ENCODE results near the gene CD247.
A peak's percentile ranks its signal among the peaks of the same experiment; 100 is the strongest.

CD247 gene

DNA sequence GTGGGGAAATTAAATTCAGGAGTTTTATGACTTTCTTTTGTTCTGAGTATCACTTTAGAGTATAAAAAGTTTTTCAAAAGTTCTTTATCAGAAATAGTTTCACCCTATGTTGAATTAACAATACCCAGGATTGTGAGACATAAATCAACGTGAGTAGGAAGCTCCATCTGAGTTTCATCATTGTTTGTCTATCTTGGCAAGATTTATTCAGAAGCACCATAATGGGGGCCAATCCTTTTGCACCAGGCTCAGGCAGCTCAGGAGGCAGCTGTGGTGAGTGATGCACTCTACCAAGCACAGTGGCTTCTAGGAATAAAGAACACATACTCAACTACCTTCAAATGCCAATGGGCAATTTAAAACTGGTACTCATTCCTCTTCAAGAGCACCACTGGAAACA, 23.3 kb upstream of the CD247 start:
- DNase-seq (ENCODE audit: low read depth, low spot score) = no peak
- no peaks in the 10 kb centered on the region for H3K9me3 ChIP-seq (ENCODE audit: insufficient read depth, low read length)
- no peak overlapping the region for H3K9ac ChIP-seq (ENCODE audit: insufficient read length, low read depth)
- H3K4me1 ChIP-seq (ENCODE audit: insufficient read depth, insufficient read length) = no peaks in the 10 kb centered on the region
- no peaks in the 10 kb centered on the region for H3K27me3 ChIP-seq (ENCODE audit: insufficient read depth, insufficient read length)
- no peak for TF ChIP-seq SUZ12 (IDR thresholded peaks at IDR 0.05; ENCODE audit: extremely low read depth, insufficient read depth, insufficient read length)
- TF ChIP-seq ZNF274 (IDR thresholded peaks at IDR 0.05; ENCODE audit: low read depth, low read length) = no peak
- TF ChIP-seq YY1 (IDR thresholded peaks at IDR 0.05; ENCODE audit: insufficient read depth, insufficient read length) = no peak
- no peak overlapping the region for H3K4me3 ChIP-seq (ENCODE audit: insufficient read length, low read depth)
- H3K36me3 ChIP-seq (ENCODE audit: insufficient read depth, insufficient read length, low read length) = peaks cover 22% of the 10 kb centered on the region

DNA sequence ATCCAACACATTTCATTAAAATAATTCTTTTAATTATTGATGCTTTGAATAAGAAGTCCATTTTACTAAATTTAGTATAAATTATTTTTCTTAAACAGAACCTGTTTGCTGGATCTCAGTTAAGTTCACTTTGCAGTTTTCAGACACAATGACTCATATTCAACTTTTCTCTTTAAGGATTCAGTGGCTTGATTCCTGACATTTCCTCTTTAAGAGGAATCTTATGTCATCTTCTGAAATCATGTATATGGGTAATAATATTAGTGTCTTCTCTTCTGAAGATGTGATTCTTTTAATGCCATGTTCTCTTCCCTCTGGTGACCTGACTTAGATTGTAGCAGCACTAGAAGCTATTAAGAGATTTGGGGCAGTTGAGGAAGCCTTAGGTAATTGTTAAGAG, 22.7 kb upstream of the CD247 start:
- no peak overlapping the region for H3K4me3 ChIP-seq (ENCODE audit: insufficient read length, low read depth)
- peaks cover 20% of the 10 kb centered on the region for H3K36me3 ChIP-seq (ENCODE audit: insufficient read depth, insufficient read length, low read length)
- TF ChIP-seq YY1 (IDR thresholded peaks at IDR 0.05; ENCODE audit: insufficient read depth, insufficient read length) (no peak), SUZ12 (IDR thresholded peaks at IDR 0.05; ENCODE audit: extremely low read depth, insufficient read depth, insufficient read length) (no peak)
- H3K27me3 ChIP-seq (ENCODE audit: insufficient read depth, insufficient read length) = no peaks in the 10 kb centered on the region
- DNase-seq (ENCODE audit: low read depth, low spot score) = no peak
- H3K4me1 ChIP-seq (ENCODE audit: insufficient read depth, insufficient read length) = no peaks in the 10 kb centered on the region
- no peaks in the 10 kb centered on the region for H3K9me3 ChIP-seq (ENCODE audit: insufficient read depth, low read length)
- H3K9ac ChIP-seq (ENCODE audit: insufficient read length, low read depth) = no peak overlapping the region

DNA sequence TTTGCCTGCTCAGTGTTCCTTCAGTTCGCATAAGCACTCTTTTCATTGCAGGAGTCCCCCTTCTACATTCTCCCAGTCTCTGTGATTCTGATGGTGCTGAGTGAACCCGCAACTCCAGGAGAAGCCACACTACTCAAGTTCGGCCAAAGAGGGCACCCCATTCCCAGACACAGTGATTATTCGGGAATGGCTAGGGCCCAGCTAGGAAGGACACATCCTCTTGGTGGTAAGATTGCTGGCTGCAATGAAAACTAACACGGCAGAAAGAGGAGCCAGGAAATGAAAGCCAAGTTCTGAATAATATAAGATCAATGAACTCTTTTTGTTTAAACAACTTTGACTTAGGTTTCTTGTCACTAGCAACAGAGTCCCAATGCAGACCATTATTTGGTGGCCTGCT, 20.3 kb upstream of the CD247 start:
- Histone ChIP-seq H3K36me3 (ENCODE audit: insufficient read depth, insufficient read length, low read length) (peaks cover 4% of the 10 kb centered on the region), H3K4me3 (ENCODE audit: insufficient read length, low read depth) (no peak overlapping the region), H3K9ac (ENCODE audit: insufficient read length, low read depth) (no peak overlapping the region), H3K27me3 (ENCODE audit: insufficient read depth, insufficient read length) (no peaks in the 10 kb centered on the region), H3K4me1 (ENCODE audit: insufficient read depth, insufficient read length) (no peaks in the 10 kb centered on the region), H3K9me3 (ENCODE audit: insufficient read depth, low read length) (no peaks in the 10 kb centered on the region)
- peak; percentile 71 for DNase-seq (ENCODE audit: low read depth, low spot score)
- TF ChIP-seq YY1 (IDR thresholded peaks at IDR 0.05; ENCODE audit: insufficient read depth, insufficient read length) (no peak), ZNF274 (IDR thresholded peaks at IDR 0.05; ENCODE audit: low read depth, low read length) (no peak), SUZ12 (IDR thresholded peaks at IDR 0.05; ENCODE audit: extremely low read depth, insufficient read depth, insufficient read length) (no peak)

DNA sequence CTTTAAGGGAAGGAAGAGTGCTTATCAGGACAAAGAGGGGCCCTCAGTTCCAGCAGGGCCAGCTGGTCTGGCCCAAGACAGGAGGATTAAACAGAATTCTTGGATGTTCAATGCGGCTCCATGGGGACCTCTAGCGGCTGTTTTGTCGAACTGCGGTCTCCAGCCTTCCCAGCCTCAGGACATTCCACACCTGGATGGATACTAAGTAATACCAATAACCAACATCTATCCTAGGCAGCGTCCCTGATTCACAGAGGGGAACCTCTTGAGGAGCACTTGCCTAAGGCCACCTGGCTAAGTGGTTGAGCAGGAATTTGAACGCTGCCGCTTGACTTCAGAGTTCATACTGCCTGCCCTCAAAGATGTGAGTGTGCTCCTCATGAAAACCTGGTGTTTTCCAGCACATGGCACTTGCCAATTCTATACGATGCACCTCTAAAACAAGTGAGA, 15.5 kb upstream of the CD247 start:
- H3K4me1 ChIP-seq (ENCODE audit: insufficient read depth, insufficient read length) = peaks cover 5% of the 10 kb centered on the region
- DNase-seq (ENCODE audit: low read depth, low spot score) = peak; percentile 85
- no peaks in the 10 kb centered on the region for H3K27me3 ChIP-seq (ENCODE audit: insufficient read depth, insufficient read length)

DNA sequence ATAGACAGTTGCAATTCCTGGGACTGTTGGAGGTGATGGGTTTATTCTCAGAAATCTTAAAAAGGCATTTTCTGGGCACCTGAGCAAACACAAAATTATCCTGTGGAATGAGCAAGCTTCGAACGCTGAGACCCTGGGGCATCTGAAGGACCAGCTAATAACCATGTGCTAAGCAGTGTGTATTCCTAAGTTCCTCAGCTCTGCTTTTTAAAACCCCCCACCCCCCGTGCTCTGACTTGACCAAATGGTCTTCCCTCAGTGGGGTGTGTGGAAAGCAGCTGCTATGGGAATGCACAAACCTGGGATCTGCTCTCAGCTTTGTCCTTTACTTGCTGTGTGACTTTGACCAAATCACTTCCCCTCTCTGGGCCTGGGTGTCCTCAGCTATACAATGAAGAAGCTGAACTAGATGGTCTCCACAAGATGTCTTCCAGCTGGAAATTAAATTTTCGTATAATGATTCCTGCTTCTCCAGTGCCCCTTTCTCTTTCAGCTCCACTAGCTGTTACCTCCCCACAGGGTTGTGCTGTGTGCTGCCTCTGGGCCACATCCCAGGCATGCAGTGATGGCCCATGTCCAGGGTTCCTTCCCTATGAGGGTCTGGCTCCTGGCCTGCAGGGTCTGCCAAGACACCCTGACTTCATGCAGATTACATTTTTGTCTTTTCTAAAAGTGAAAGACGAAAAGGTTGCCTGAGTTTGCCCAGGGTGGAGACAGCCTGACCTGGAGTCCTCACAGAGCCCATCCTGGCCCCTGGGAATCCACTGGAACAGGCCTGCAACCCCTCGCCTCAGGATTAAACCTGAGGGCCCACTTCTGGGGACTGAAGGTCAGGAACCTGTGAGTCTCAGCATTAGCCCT, 14.9 kb upstream of the CD247 start:
- Histone ChIP-seq H3K36me3 (ENCODE audit: insufficient read depth, insufficient read length, low read length) (no peaks in the 10 kb centered on the region), H3K4me1 (ENCODE audit: insufficient read depth, insufficient read length) (peaks cover 5% of the 10 kb centered on the region), H3K9me3 (ENCODE audit: insufficient read depth, low read length) (no peaks in the 10 kb centered on the region), H3K4me3 (ENCODE audit: insufficient read length, low read depth) (no peak overlapping the region), H3K9ac (ENCODE audit: insufficient read length, low read depth) (no peak overlapping the region), H3K27me3 (ENCODE audit: insufficient read depth, insufficient read length) (no peaks in the 10 kb centered on the region)
- DNase-seq (ENCODE audit: low read depth, low spot score) = no peak
- no peak for TF ChIP-seq SUZ12 (IDR thresholded peaks at IDR 0.05; ENCODE audit: extremely low read depth, insufficient read depth, insufficient read length)
- no peak for TF ChIP-seq ZNF274 (IDR thresholded peaks at IDR 0.05; ENCODE audit: low read depth, low read length)
- no peak for TF ChIP-seq YY1 (IDR thresholded peaks at IDR 0.05; ENCODE audit: insufficient read depth, insufficient read length)

More for the DNA sequence above, 15.5 kb upstream of the CD247 start:
- no peak overlapping the region for H3K4me3 ChIP-seq (ENCODE audit: insufficient read length, low read depth)
- no peaks in the 10 kb centered on the region for H3K9me3 ChIP-seq (ENCODE audit: insufficient read depth, low read length)
- no peak overlapping the region for H3K9ac ChIP-seq (ENCODE audit: insufficient read length, low read depth)
- H3K36me3 ChIP-seq (ENCODE audit: insufficient read depth, insufficient read length, low read length) = no peaks in the 10 kb centered on the region
- TF ChIP-seq SUZ12 (IDR thresholded peaks at IDR 0.05; ENCODE audit: extremely low read depth, insufficient read depth, insufficient read length) (no peak), YY1 (IDR thresholded peaks at IDR 0.05; ENCODE audit: insufficient read depth, insufficient read length) (no peak), ZNF274 (IDR thresholded peaks at IDR 0.05; ENCODE audit: low read depth, low read length) (no peak)

DNA sequence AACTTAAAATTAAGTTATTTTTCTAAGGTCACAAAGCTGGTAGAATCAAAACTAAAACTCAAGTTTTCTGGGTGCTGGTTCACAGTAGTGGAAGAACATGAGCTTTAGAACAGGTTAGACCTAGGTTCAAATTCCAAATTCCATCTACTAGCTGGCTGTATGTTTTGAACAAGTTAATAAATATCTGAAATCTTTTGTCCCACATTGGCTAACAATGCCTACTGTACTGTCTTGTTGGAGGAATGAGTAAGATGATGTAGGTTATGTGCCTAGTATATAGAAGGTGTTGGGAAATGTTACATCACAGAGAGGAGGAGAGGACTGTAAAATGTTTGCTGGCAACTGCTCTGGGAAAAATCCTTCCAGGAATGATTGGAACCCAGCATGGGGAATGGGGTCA, 14.0 kb upstream of the CD247 start:
- DNase-seq (ENCODE audit: low read depth, low spot score) = no peak
- H3K4me1 ChIP-seq (ENCODE audit: insufficient read depth, insufficient read length) = peaks cover 6% of the 10 kb centered on the region
- no peaks in the 10 kb centered on the region for H3K9me3 ChIP-seq (ENCODE audit: insufficient read depth, low read length)
- no peak overlapping the region for H3K4me3 ChIP-seq (ENCODE audit: insufficient read length, low read depth)
- H3K36me3 ChIP-seq (ENCODE audit: insufficient read depth, insufficient read length, low read length) = no peaks in the 10 kb centered on the region
- no peaks in the 10 kb centered on the region for H3K27me3 ChIP-seq (ENCODE audit: insufficient read depth, insufficient read length)
- no peak overlapping the region for H3K9ac ChIP-seq (ENCODE audit: insufficient read length, low read depth)
- TF ChIP-seq YY1 (IDR thresholded peaks at IDR 0.05; ENCODE audit: insufficient read depth, insufficient read length) (no peak), SUZ12 (IDR thresholded peaks at IDR 0.05; ENCODE audit: extremely low read depth, insufficient read depth, insufficient read length) (no peak), ZNF274 (IDR thresholded peaks at IDR 0.05; ENCODE audit: low read depth, low read length) (no peak)

DNA sequence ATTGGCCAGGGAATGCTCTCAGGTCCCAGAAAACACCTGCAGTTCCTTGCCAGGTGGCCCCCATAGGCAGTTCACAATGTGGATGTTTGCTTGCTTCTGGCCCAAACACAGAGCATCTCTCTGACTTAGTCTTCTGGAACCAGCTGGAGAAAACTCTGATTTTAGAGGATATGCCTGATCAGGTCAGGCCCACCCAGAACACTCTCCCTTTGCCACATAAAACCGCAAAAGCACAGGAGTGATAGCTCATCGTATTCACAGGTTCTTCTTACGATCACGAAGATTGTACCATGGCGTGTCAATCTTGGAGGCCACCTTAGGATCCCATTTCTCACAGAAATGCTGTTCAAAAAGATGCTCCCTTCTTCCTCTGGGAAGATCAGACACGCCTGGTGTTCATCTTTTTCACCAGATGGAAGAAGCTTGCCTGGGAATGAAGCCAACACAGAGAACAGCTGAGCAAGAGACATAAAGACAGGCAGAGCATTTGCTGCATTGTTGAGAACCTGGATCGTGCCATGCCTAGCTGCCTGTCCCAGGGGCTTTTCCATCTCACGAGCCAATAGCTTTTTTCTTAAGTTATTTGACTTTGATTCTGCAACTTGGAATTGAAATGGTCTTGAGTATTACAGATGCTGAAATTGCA, 11.6 kb upstream of the CD247 start:
- TF ChIP-seq ZNF274 (IDR thresholded peaks at IDR 0.05; ENCODE audit: low read depth, low read length) (no peak), SUZ12 (IDR thresholded peaks at IDR 0.05; ENCODE audit: extremely low read depth, insufficient read depth, insufficient read length) (no peak), YY1 (IDR thresholded peaks at IDR 0.05; ENCODE audit: insufficient read depth, insufficient read length) (no peak)
- DNase-seq (ENCODE audit: low read depth, low spot score) = no peak
- no peak overlapping the region for H3K9ac ChIP-seq (ENCODE audit: insufficient read length, low read depth)
- H3K4me3 ChIP-seq (ENCODE audit: insufficient read length, low read depth) = no peak overlapping the region
- no peaks in the 10 kb centered on the region for H3K9me3 ChIP-seq (ENCODE audit: insufficient read depth, low read length)
- H3K36me3 ChIP-seq (ENCODE audit: insufficient read depth, insufficient read length, low read length) = no peaks in the 10 kb centered on the region
- peaks cover 9% of the 10 kb centered on the region for H3K4me1 ChIP-seq (ENCODE audit: insufficient read depth, insufficient read length)
- no peaks in the 10 kb centered on the region for H3K27me3 ChIP-seq (ENCODE audit: insufficient read depth, insufficient read length)
